ENCODE data around the gene MRPL44. TPM values are rescaled to one million over a fixed set of nuclear protein-coding genes. Genes with fewer than 3 reads are reported as not detected.

The MRPL44 gene
- total RNA-seq, 4 donors from 2014 or later = 18.9 to 58.4 (median 31.7) TPM

DNA sequence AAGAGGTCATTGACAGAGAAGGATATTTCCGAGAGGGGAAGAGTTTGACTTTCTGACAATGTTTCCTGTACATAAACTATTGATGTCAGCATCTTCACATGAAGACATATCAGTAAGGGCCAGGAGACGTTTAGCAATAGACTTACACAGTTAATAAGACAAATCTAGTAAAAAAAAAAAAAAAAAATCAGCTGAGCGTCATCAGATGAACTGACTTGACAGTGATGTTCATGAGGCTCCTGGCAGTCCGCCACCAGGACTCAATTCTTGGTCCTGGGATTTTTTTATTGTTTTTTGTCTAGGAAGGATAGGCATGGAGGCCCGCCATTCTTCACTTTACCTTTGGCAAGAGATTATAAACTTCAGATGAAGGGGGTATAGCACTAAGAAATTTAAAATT, 14.5 kb downstream of the MRPL44 start:
- in situ Hi-C loops (cut with MboI; ENCODE audit: low pct_ligation_motif_present in 1 of 4, low pct_unique_long_range_greater_than_20kb in 1 of 4, low sequenced_read_pairs in 3 of 4) = loop anchor here in 1 of 4 donors (25.0 kb wide), 1 partner anchor 666 kb away; no protein-coding TSS in a partner anchor
- 63 to 88% methylated on average over 5 of the region's 5 CpGs for whole genome bisulfite sequencing, 2 donors (ENCODE audit: low coverage in 1 of 2)
- H3K4me1 ChIP-seq = no peaks in the 10 kb centered on the region
- H3K36me3 ChIP-seq = peaks cover 0 to 16% (median 1%) of the 10 kb centered on the region in 4 donors
- intact Hi-C loops (cut with DNase I; ENCODE audit: low total_unique reads) = no loop called here
- DNase-seq = no peak
- no peak overlapping the region for H3K4me3 ChIP-seq
- H3K27me3 ChIP-seq = no peaks in the 10 kb centered on the region
- no peaks in the 10 kb centered on the region for H3K9me3 ChIP-seq
- TF ChIP-seq POLR2AphosphoS5 (IDR thresholded peaks at IDR 0.05) = no peak
- no peak for TF ChIP-seq POLR2A (IDR thresholded peaks at IDR 0.05)
- TF ChIP-seq, protein P1, sequence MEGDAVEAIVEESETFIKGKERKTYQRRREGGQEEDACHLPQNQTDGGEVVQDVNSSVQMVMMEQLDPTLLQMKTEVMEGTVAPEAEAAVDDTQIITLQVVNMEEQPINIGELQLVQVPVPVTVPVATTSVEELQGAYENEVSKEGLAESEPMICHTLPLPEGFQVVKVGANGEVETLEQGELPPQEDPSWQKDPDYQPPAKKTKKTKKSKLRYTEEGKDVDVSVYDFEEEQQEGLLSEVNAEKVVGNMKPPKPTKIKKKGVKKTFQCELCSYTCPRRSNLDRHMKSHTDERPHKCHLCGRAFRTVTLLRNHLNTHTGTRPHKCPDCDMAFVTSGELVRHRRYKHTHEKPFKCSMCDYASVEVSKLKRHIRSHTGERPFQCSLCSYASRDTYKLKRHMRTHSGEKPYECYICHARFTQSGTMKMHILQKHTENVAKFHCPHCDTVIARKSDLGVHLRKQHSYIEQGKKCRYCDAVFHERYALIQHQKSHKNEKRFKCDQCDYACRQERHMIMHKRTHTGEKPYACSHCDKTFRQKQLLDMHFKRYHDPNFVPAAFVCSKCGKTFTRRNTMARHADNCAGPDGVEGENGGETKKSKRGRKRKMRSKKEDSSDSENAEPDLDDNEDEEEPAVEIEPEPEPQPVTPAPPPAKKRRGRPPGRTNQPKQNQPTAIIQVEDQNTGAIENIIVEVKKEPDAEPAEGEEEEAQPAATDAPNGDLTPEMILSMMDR (IDR thresholded peaks at IDR 0.05) = no peak
- no peak for TF ChIP-seq EP300 (IDR thresholded peaks at IDR 0.05; ENCODE audit: low read depth)
- no peak overlapping the region for H3K27ac ChIP-seq

DNA sequence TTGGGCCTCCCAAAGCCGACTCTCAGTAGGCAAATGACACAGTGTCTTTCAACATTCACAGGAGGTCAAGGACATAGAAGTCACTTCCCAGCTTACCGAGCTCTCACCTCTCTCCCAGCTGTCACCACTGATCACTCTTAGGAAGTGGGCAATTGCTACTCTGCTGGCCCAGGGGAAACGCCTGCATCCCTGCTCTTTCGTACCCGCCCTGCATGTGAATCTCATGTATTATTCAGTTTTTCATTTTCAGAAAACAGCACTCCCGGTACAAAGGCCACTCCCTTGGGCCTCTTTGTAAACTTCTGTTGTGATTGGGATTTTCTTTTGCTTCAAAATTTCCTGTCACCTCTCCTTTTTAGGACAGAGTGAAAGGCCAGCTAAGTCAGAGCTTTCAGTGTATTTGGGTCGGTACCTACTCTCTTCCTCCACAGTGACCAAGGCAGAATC, 15.4 kb downstream of the MRPL44 start:
- Histone ChIP-seq H3K27me3 (no peaks in the 10 kb centered on the region), H3K4me3 (no peak overlapping the region), H3K9me3 (no peaks in the 10 kb centered on the region), H3K4me1 (no peaks in the 10 kb centered on the region), H3K36me3 (peaks cover 0 to 8% (median 0%) of the 10 kb centered on the region in 4 donors), H3K27ac (no peak overlapping the region)
- in situ Hi-C loops (cut with MboI; ENCODE audit: low pct_ligation_motif_present in 1 of 4, low pct_unique_long_range_greater_than_20kb in 1 of 4, low sequenced_read_pairs in 3 of 4) = loop anchor here in 1 of 4 donors (25.0 kb wide), 1 partner anchor 665 kb away; no protein-coding TSS in a partner anchor
- intact Hi-C loops (cut with DNase I; ENCODE audit: low total_unique reads) = no loop called here
- no peak for DNase-seq
- no peak for TF ChIP-seq POLR2AphosphoS5 (IDR thresholded peaks at IDR 0.05)
- TF ChIP-seq, protein P1 (IDR thresholded peaks at IDR 0.05) = no peak
- no peak for TF ChIP-seq POLR2A (IDR thresholded peaks at IDR 0.05)
- TF ChIP-seq EP300 (IDR thresholded peaks at IDR 0.05; ENCODE audit: low read depth) = no peak
- WGBS, 2 donors (ENCODE audit: low coverage in 1 of 2) = 60 to 66% methylated on average over 5 to 7 of the region's 7 CpGs

DNA sequence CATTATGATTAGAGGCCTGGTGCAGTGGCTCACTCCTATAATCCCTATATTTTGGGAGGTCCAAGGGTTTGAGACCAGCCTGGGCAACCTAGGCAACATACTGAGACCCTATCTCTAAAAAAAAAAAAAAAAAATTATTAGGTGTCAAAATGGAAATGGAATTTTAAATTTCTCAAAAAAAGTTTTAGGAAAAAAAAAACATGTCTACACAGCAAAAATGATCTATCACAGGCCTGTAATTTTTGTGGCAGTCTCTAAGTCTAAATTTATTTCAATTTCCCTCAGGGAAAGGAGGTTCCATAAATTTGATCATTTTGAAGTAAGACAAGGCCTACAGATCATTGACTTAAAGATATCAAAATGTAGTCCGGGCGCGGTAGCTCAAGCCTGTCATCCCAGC, 16.3 kb downstream of the MRPL44 start:
- Histone ChIP-seq H3K27ac (no peak overlapping the region), H3K9me3 (no peaks in the 10 kb centered on the region), H3K36me3 (no peaks in the 10 kb centered on the region), H3K4me3 (no peak overlapping the region), H3K27me3 (no peaks in the 10 kb centered on the region), H3K4me1 (no peaks in the 10 kb centered on the region)
- in situ Hi-C loops (cut with MboI; ENCODE audit: low pct_ligation_motif_present in 1 of 4, low pct_unique_long_range_greater_than_20kb in 1 of 4, low sequenced_read_pairs in 3 of 4) (loop anchor here in 1 of 4 donors (25.0 kb wide), 1 partner anchor 664 kb away; no protein-coding TSS in a partner anchor), intact Hi-C loops (cut with DNase I; ENCODE audit: low total_unique reads) (no loop called here)
- no peak for DNase-seq
- no peak for TF ChIP-seq POLR2AphosphoS5 (IDR thresholded peaks at IDR 0.05)
- no peak for TF ChIP-seq POLR2A (IDR thresholded peaks at IDR 0.05)
- no peak for TF ChIP-seq EP300 (IDR thresholded peaks at IDR 0.05; ENCODE audit: low read depth)
- TF ChIP-seq, protein P1 (IDR thresholded peaks at IDR 0.05) = no peak
- 83 to 99% methylated on average over 3 of the region's 3 CpGs for WGBS, 2 donors (ENCODE audit: low coverage in 1 of 2)

DNA sequence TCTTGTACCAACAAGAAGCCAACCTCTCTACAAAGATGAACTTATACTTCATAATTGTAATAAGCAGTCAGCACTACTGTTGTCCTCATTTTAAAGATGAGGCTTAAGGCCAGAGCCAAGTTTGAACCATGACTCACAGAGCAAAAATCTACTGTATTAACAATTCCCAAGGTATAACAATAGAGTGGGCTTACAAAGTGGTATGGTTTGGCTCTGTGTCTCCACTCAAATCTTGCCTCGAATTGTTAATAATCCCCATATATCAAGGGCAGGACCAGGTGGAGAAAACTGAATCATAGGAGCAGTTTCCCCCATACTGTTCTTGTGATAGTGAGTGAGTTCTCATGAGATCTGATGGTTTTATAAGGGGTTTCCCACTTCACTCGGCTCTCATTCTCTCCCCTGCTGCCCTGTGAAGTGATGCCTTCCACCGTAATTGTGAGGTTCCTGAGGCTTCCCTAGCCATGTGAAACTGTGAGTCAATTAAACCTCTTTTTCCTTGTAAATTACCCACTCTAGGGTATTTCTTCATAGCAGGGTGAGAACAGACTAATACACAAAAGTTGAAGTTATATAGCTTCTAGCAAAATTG, 19.5 kb downstream of the MRPL44 start:
- no peaks in the 10 kb centered on the region for H3K9me3 ChIP-seq
- no peak overlapping the region for H3K4me3 ChIP-seq
- no peak for DNase-seq
- H3K27me3 ChIP-seq = no peaks in the 10 kb centered on the region
- no peak overlapping the region for H3K27ac ChIP-seq
- H3K36me3 ChIP-seq = no peaks in the 10 kb centered on the region
- 47 to 80% methylated on average over 1 to 3 of the region's 3 CpGs for WGBS, 2 donors (ENCODE audit: low coverage in 1 of 2)
- TF ChIP-seq, protein P1 (IDR thresholded peaks at IDR 0.05) = no peak
- no peak for TF ChIP-seq POLR2A (IDR thresholded peaks at IDR 0.05)
- TF ChIP-seq EP300 (IDR thresholded peaks at IDR 0.05; ENCODE audit: low read depth) = no peak
- no peak for TF ChIP-seq POLR2AphosphoS5 (IDR thresholded peaks at IDR 0.05)
- in situ Hi-C loops (cut with MboI; ENCODE audit: low pct_ligation_motif_present in 1 of 4, low pct_unique_long_range_greater_than_20kb in 1 of 4, low sequenced_read_pairs in 3 of 4) = no loop called here
- intact Hi-C loops (cut with DNase I; ENCODE audit: low total_unique reads) = no loop called here
- no peaks in the 10 kb centered on the region for H3K4me1 ChIP-seq
